Activated CD4-positive, alpha-beta T cell treated with anti-CD3 and anti-CD28 coated beads, Interleukin-2, amount 50 U/mL, for 1 hour (primary cell): Measurements from ENCODE around the gene ZDHHC7.
A peak's percentile ranks its signal among the peaks of the same experiment; 100 is the strongest.
"Not testable (repeated sequence)": the region's sequence is repeated elsewhere in the genome, so short reads cannot be mapped to it uniquely, and the experiment has no call there.

ENCODE experiments used
- DNase-seq: peaks from one replicate; pipeline ENCODE4 v3.0.0-alpha.2; 2020

ZDHHC7 gene

DNA sequence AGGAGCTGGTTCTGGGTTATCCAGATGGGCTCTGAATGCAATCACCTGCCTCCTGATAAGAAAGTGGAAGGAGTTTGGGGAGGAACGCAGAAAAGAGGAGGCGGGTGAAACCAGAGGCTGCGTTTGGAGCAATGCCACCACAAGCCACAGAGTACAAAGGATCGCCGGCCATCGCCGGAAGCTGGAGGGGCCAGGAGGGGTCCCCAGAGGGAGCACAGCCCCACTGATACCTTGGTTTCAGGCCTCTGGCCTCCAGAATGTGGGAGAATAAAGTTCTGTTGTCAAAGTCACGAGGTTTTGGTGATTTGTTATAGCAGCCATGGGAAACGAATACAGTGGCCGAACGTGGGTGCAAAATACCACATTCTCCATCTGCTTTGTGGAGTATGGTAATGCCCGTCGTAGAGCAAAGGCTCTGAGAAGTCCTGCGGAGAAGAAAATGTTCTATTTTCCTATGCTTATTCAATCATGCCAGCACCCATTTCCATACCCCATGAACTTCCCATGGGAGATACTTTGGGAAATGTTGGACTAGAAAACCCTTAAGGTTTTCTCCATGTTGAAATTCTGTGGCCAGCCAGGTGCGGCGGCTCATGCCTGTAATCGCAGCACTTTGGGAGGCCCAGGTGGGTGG, 51.4 kb downstream of the ZDHHC7 start:
- no peak for DNase-seq

DNA sequence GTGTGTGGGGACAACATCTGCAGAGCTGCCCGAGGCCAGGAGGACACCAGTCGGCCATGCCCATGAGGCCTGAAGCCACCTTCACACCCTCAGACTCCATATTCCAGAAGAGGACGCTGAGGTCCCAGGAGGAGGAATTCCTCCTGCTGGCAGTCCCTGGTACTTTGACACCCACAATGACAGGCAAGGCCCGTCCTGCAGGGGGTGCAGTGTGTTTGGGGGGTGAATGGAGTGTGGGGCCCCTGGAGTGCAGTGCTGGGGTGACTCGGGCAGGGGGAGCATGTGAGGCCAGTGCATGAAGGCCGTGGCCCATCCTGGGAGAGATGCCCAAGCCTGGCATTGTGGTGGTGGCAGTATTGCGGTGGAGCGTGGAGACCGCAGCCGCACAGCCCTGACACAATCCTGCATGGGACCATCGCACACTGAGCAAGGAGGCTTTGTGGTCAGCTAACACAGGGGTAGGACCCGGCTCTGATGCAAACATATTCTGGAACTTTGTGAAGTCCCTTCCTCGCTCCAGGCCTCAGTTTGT, 52.2 kb downstream of the ZDHHC7 start:
- no peak for DNase-seq

DNA sequence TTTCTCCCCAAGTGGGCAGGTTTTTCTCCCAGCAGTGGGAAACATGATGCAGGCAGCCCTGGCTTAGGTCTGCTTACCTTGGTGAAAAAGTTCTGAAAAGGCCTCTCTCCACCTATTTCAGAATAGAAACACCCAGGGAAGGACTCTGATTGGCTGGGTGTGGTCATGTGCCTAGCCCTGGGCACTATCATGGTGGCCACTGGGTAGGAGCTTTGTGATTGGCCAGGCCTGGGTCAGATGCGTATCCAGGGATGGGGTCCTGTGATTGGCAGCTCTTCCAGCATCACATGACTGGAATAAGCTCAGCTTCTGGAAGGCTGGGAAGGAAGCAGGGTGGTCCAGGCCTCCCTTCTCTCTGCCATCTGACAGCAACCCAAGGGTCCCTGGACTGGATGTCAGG, 53.5 kb downstream of the ZDHHC7 start:
- no peak for DNase-seq

DNA sequence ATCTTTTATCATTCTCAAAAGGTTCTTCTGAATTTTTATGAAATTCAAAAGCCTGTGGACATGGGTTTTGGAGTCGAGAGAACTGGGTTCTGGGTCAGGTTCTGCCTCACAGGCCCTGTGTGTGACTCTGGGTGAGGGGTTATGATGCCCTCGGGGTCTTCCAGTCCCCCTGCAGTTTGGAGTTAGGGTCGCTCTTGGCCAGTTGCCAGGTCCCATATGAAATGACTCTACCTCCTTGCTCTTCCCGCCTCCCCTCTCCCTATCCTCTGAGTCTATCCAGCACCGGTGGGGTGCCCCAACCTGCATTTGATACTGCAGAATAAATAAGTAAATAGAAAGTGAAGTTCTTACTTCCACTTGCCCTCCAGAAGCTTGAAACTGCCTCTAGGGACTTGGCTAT, 54.1 kb downstream of the ZDHHC7 start:
- DNase-seq: no peak

DNA sequence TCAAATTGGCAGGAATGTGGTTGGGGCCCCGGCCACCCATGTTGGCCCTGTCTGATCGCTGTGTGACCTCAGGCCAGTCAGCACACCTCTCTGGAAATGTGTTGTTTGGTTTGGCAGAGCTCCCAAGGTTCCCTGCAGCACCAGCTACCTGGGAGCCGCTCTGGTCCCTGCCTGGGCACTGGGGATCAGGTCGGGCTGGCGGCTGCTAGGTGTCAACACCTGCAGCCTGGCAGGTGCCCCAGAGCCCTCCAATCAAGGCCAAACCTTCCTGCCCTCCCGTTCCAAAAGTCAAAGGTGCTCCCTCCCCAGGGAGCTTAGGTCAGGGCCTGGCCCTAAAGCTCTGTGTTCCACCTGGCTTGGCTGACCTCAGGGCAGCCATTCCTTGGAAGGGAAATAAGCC, 55.9 kb downstream of the ZDHHC7 start:
- no peak for DNase-seq

DNA sequence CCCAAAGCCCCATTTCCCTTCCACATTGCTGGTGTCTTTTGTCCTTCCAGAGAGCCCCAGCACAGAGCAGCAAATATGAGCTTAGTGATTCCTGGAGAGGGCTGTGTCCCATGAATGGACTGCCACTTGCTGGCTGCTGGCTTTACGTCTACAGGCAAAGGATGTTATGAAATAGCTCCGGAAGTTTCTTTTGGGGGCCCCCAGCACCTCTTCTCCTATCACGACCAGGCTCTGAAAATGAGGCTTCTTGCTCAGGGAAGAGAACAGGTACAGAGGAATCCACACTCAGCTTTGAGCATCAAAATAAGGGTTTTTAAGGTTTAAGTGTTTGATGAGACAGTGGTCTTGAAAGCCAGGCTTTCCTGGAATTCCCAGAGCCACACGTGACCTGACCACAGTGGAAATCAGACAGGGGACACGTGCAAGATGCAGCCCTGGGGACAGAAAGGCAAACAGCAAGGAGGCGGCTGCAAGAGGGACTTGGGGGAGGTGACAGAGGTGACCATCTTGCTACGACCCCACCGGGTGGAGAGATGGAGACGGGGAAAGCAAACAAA, 58.1 kb downstream of the ZDHHC7 start:
- DNase-seq: no peak

DNA sequence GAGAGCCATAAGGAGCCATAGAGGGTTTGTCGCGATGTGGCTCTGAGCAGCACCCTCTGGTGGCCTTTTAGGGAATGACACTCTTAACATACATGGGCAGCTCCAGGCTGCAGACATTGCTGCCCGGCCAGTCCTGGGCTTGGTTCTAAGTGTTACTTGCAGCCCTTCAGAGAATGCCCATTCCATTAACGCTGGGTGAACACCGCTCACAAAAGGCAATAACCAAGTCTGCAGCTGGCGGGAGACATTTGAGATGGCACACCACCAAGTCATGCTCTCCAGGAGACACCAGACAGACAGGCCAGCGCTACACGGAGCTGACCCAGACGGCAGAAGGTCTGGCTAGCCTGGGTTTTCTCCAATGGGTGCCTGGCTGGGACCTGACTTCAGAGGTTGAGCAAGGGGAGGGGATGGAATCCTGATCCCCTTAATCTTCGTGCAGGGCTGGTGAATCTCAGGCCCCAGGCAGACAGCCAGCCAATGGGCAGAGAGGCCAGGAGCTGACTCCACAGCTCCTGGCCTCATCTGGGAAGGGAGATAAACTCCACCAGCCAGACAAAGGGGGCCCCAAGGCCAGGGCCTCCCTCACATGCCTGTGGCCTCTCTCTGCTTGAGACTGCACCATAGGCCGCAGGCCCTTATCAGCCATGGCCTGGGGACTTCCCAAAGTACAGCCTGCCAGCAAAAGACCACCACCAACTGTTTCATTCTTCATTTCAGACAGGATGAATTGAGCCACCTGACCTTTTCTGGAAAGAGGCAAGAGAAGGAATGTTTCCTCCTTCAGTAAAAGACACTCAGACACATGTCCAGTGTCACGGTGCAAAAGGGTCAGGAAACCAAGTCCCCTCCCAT, 58.8 kb downstream of the ZDHHC7 start:
- DNase-seq: peak; percentile 64

DNA sequence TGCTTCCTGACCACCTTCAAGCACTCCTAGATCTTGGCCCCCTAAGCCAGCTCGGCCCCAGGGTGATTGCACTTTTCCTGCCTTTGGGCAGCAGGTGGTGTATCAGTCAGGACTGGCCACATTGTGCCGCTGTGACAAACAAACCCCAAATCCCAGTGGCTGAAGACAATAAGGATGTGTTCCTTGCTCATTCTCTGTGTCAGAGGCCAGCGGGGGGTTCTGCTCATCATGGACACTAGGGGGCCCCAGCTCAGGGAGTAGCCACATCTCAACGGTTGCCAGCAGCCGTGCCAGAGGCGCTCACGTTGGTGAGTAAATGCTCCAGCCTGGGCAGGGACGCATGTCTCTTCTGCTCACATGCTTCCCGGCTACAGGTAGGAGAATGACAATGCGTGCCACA, 60.4 kb downstream of the ZDHHC7 start:
- DNase-seq: peak; percentile 24

DNA sequence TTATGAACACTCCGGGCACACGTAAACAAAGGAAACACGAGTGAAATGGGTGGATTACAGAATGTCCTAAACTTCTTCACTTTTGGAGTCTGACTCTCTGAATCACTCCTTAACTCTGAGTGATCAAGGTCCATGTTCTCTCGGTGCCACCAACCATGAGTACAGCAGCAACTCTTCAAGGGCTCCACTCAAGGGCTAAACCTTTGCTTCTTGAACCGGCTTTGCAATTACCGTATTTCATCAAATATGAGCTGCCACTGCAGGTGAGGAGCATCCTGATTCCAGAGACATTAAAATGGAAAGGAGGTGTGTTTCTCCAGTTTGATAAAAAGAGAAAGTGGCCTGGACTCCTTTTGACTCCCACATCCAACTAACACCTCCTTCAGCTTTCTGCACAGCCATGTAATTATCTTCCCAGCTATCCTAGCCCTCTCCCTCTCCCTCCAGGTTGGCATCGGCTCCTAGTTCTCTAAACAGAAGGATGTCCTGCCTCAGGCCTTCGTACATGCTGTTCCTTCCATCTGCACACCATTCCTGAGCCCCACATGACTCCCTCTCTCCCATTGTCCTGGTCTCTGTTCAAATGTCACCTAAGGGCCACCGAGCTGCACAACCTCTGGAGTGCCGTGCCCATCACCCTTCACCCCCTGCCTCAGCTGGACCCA, 61.4 kb downstream of the ZDHHC7 start:
- DNase-seq: no peak

DNA sequence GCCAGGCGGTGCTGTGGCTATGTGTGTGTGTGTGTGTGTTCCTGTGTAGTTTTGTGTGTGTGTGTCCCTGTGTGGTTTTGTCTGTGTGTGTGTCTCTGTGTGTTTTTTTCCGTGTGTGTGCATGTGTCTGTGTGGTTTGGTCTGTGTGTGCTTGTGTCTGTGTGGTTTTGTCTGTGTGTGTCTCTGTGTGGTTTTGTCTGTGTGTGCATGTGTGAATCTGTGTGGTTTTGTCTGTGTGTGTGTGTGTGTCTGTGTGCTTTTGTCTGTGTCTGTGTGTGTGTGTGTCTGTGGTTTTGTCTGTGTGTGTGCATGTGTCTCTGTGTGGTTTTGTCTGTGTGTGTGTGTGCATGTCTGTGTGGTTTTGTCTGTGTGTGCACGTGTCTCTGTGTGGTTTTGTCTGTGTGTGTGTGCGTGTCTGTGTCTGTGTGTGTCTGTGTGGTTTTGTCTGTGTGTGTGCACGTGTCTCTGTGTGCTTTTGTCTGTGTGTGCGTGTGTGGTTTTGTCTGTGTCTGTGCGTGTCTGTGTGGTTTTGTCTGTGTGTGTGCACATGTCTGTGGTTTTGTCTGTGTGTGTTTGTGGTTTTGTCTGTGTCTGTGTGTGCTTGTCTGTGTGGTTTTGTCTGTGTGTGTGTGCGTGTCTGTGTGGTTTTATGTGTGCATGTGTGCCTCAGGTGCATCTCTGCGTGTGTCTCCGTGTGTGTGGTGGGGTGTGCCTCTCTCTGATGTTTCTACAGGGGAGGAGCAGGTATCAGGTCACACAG, 62.3 kb downstream of the ZDHHC7 start:
- DNase-seq: no peak

DNA sequence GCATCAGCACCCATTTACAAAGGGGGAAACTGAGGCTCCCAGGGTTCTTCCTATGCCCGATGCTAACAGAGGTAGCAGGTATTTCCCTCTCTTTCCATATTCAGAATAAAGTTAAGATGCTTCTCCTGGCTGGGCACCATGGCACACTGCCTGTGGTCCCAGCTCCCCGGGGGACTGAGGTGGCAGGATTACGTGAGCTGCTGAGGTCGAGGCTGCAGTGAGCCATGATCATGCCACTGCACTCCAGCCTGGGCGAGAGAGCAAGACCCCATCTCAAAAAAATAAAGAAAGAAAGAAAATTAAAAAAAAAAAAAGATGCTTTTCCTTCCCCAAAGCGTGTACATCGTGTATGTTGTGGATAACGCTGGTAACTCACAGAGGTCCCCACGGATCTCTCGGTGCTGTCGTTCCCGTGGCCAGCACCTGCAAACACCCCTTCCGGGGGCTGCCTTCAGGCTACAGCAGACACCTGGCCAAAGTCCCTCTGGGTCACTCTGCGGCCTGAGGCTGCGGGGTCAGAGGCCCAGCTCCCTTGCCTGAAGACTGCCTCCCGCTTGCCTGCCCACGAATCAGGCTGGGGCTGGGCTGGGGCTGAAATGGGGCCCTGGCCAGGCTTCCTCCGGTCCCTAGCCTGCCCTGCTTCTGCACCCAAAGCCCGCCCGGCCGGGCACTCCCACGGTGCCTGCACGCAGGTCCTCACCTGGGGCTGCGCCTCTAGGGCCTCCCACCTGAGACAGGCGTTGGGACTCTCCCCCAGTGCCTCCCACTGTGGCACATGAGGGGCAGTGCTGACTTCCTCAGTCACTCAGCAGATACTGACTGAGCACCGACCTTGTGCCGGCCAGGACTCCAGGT, 63.1 kb downstream of the ZDHHC7 start:
- DNase-seq: no peak

DNA sequence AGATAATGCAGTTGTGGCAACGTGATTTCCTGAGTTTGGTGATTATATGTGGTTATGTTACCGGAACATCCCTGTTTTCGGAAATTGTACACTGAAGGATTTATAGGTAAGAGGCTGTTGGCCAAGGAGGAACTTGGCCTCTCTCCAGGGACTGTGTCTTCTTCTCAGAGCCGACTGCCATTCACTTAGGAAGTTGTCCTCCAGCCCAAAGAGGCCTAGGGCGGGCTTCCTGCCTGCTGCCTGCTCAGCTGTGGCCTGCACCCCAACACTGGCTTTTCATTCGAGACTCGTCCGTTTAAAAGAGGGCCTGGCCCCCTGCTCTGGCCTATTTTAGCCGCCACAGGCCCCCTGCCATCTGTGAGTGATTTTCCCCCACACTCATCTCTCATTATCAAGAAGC, 64.3 kb downstream of the ZDHHC7 start:
- DNase-seq: no peak

DNA sequence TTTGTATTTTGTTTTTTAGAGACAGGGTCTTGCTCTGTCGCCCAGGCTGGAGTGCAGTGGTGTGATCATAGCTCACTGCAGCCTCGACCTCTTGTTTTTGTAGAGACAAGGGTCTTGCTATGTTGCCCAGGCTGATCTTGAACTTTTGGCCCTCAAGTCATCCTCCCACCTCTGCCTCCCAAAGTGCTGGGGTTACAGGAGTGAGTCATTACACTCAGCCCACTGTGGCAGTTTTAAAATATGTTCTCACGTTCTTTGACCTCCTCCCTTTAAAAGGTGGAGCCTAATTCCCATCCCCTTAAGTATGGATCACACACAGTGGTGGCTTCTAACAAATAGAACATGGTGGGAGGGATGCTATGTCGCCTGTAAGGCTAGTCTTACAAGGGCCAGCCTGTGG, 67.7 kb downstream of the ZDHHC7 start:
- DNase-seq: no peak

DNA sequence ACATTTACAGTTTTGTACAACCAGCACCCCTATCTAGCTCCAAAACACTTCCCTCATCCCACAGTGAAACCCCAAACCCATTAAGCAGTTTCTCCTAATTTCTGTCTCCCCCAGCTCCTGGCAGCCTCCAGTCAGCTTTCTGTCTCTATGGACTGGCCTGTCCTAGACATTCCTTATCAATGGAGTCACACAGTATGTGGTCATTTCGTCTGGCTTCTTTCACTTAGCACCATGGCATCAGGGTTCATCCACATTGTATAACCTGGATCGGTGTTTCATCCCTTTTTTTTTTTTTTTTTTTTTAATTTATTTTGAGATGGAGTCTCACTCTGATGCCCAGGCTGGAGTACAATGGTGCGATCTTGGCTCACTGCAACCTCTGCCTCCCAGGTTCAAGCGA, 68.5 kb downstream of the ZDHHC7 start:
- DNase-seq: no peak

DNA sequence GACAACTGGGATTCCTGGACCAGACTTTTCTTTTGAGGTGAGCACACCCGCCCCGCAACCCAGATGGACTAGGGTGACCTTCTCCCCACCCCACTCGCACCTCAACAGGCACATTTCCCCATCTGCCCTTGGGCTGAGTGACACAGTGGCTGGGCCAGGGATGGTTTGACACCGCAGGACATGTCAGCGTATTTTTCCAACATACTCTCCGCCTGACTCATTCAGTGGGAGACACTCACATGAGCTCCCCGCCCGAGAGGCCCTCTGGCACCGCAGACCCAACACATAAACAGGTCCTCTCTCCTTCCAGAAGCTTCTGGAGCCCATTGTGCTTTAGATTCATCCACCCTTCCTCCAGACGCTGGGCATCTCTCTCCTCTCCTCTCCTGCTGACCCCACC, 69.4 kb downstream of the ZDHHC7 start:
- DNase-seq: no peak

DNA sequence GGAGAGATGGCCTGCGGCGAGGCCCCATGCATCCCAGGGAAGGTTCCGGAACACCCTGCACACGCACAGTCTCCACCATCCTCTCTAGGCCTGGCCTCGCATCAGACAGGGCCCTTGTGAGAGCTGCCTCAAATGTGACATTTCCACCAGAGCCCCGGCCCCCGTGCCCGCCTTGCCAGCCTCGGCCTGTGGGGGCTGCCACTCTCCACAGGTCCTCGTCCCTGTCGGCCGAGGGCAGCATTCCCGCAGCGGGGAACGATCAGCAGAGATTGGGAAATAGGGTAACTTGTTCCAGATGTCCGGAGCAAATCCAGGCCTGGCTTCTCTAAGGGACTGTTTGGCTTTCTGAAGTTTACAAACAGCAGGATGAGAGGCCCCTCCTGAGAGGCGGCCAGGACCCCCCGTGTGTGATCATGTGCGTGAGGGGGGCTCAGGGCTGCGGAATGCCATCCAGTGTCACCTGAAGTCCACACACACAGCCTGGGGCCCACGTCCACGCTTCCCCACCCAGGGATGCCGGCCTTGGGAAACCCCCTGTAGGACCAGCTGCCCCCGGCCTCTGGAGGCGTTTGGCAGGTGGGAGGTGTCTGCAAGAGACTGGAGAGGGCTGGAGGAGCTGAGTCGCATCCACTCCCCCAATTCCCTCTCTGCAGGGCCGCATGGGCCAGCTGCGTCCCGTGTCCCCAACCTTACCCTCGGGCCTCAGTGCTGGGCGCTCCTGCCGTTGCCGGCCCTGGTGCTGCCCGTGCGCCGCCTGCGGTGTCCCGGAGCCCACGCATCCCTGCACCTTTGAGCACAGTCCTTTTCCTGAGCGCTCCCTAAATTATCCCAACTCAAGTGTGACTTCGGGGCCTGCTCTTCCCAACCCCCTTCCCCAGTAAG, 70.4 kb downstream of the ZDHHC7 start:
- DNase-seq: no peak

DNA sequence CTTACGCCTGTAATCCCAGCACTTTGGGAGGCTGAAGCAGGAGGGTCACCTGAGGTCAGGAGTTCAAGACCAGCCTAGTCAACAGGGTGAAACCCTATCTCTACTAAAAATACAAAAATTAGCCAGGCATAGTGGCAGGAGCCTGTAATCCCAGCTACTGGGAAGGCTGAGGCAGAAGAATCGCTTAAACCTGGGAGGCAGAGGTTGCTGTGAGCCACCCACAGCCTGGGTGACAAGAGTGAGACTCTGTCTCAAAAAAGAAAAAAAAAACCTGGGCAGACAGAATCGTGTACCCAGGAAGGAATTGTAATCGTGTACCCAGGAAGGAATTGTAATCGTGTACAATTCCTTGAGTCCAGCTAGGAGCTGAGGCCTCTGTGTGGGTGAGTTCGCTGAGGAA, 72.7 kb downstream of the ZDHHC7 start:
- not testable (repeated sequence) for DNase-seq

DNA sequence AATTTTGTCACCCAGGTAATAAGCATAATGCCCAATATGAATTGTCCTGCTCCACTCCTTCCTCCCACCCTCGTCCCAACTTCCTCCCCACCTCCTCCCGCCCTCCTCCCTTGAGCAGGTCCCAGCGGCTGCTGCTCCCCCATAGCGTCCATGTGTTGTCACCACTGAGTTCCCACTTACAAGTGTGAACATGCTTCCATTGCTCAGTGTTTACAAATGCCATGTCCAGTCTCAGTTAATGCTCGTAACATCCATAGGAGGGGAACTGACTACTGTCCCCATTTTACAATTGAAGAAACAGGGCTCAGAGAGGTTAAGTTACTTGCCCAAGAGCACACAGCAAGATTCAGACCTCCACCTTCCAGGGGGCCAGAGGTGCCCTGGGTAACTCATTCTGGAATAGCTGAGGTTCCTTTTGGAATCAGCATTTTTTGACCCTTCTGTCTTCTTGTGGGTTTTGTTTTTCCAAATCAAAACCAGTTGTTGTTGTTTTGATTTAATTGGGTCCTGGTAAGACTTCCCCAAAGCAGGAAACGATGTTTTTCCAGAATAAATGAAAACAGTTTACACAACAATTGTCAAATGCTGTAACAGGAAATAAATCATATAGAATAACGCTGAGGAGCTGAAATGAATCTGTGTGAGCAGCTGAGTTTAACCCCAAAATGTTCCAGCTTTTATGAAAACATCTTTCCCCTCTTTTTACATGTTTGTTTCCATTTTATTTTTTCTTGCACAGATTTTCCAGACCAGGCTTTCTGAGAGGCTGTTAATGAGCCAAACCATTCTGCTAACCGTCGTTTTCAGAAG, 73.9 kb downstream of the ZDHHC7 start:
- DNase-seq: no peak

DNA sequence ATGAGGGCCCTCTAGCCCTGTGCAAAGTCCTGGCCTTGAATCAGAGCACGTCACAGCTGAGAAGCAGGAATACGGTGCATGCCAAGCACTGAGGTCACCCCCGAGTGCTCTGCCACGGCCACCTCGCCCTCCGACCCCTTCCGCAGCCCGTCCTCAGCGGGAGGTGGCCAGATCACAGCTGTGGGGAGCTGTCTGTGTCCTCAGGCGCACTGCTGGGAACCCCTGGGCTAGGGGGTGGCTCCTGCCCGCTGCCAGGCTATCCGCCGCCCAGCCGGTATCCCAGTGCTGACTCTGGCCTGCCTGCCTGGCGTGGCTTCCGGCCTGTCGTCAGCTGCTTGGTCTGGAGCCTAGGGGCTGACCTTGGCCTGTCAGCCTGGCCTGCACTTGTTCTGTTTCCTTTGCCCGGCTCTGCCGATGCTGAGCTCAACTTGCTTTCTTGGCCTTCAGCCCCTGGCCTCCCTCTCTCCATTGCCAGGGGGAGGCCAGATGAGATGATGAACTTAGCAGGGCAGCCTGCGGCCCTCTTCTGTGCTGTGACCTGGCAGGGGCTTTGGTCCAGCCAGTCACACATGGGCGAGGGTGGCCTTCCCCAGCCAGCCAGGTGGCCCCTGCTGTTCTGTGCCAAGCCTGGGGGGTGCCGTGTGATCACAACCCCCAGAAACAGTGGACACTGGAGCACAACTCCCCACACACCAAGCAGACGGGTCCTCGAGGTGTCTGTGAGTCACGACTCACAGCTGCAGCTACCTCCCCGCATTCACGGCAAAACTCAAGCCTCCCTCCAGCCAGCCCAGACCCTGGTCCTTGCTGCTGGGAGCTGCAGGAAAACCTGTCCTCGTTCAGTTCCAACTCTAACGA, 77.3 kb downstream of the ZDHHC7 start:
- DNase-seq: no peak
